Lower lobe of right lung (tissue), 2 donors: ENCODE measurements around the gene ZXDC. TPM values are rescaled to one million over a fixed set of nuclear protein-coding genes. Genes with fewer than 3 reads are reported as not detected.
A peak's percentile ranks its signal among the peaks of the same experiment; 100 is the strongest.

Source experiments
- ATAC-seq, 2 donors: fragments of 200-7000 bp; cut with Tn5 transposase; one replicate each; pipeline ENCODE4 v1.9.1; 2020 to 2022; ENCODE audit warnings: mild to moderate bottlenecking in 2 of 2, moderate library complexity in 2 of 2
- DNase-seq: peaks from one replicate; pipeline ENCODE4 v3.0.0-alpha.2; 2020
- H3K27ac ChIP-seq: fragments of 200-600 bp; one replicate; pipeline ENCODE4 v1.8.0; 2022
- H3K27me3 ChIP-seq: fragments of 200-600 bp; one replicate; pipeline ENCODE4 v1.8.0; 2022; ENCODE audit warnings: low read depth
- H3K36me3 ChIP-seq: fragments of 200-600 bp; one replicate; pipeline ENCODE4 v1.8.0; 2022; ENCODE audit warnings: mild to moderate bottlenecking
- H3K4me1 ChIP-seq: fragments of 200-600 bp; one replicate; pipeline ENCODE4 v1.8.0; 2022
- H3K4me3 ChIP-seq: fragments of 200-600 bp; one replicate; pipeline ENCODE4 v1.8.0; 2022; ENCODE audit warnings: mild to moderate bottlenecking
- H3K9me3 ChIP-seq: fragments of 200-600 bp; one replicate; pipeline ENCODE4 v1.8.0; 2022
- CTCF ChIP-seq: fragments of 200-600 bp; IDR thresholded peaks from one replicate; pipeline ENCODE4 v1.8.0; 2022; ENCODE audit warnings: antibody characterized with exemption, mild to moderate bottlenecking
- intact Hi-C: fragments of 100-400 bp; cut with DNase I; formaldehyde crosslinking; loops from one replicate; pipeline ENCODE4 v1.11.0; 2022
- total RNA-seq: library from RNA; stranded (reverse); fragmentation: NEBNext Ultra II Directional; extraction: Animal tissue kit (Norgen Biotek cat#: 25700); gene quantifications from one replicate; pipeline ENCODE4 v1.2.1, GENCODE V29; 2021
- donor health status: DM: no; HTN: yes; CAD: no; lungs with severe emphysema.

Gene ZXDC
- total RNA-seq, 1 donor from 2014 or later = 40.4 TPM

- Histone ChIP-seq H3K27me3 (no peaks in the 10 kb centered on the region), H3K36me3 (peaks cover 49% of the 10 kb centered on the region), H3K4me3 (no peak overlapping the region), H3K27ac (no peak overlapping the region), H3K9me3 (no peaks in the 10 kb centered on the region), H3K4me1 (no peaks in the 10 kb centered on the region)
- no peak for DNase-seq
- no peak for ATAC-seq
- intact Hi-C loops = no loop called here
- TF ChIP-seq CTCF = no peak
Observed at GRCh38 chr3:126445506-126445905, 30.2 kb downstream of the ZXDC start.

- TF ChIP-seq CTCF = no peak
- intact Hi-C loops = no loop called here
- peaks cover 49% of the 10 kb centered on the region for H3K36me3 ChIP-seq
- H3K4me1 ChIP-seq = no peaks in the 10 kb centered on the region
- H3K4me3 ChIP-seq = no peak overlapping the region
- no peak overlapping the region for H3K27ac ChIP-seq
- ATAC-seq (no peak), DNase-seq (no peak)
- H3K27me3 ChIP-seq = no peaks in the 10 kb centered on the region
- H3K9me3 ChIP-seq = no peaks in the 10 kb centered on the region
Observed at GRCh38 chr3:126442856-126443242, 32.8 kb downstream of the ZXDC start.

- H3K4me1 ChIP-seq = no peaks in the 10 kb centered on the region
- H3K27ac ChIP-seq = no peak overlapping the region
- TF ChIP-seq CTCF = no peak
- H3K36me3 ChIP-seq = peaks cover 50% of the 10 kb centered on the region
- H3K4me3 ChIP-seq = no peak overlapping the region
- DNase-seq (no peak), ATAC-seq (no peak)
- H3K27me3 ChIP-seq = no peaks in the 10 kb centered on the region
- intact Hi-C loops = no loop called here
- no peaks in the 10 kb centered on the region for H3K9me3 ChIP-seq
Observed at GRCh38 chr3:126442094-126442855, 33.4 kb downstream of the ZXDC start.

DNA sequence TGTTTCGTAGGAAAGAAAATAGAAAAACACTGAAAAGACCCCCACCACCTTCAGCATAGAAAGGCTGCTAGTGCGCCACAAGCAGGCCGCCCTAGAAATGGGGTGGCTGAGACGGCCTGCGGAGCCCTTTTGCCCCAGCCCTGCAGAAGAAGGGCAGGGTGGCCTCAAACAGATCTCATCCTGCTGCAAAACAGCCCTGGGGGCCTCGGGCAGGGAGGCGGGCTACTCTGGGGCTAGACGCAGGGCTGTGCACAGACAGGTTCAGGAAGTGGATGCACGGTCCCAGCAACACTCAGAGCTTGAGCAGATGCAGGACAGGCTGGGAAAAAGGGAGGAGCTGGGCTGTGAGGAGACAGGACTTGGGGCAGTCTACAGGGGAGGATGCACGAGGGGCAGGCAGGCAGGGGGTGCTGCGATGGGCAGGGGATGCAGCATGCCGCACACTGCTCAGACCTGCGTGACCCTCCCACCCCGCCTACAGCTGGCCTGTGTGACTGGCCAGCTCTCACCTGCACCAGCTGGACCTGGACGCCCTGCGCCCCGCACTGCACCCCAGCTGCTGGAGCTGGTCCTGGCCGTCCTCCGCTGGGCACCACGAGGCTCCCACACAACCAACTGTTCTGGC, 34.3 kb downstream of the ZXDC start:
- intact Hi-C loops = no loop called here
- no peaks in the 10 kb centered on the region for H3K4me1 ChIP-seq
- H3K27ac ChIP-seq = no peak overlapping the region
- no peaks in the 10 kb centered on the region for H3K27me3 ChIP-seq
- H3K4me3 ChIP-seq = no peak overlapping the region
- no peak for DNase-seq
- H3K36me3 ChIP-seq = peaks cover 59% of the 10 kb centered on the region
- no peaks in the 10 kb centered on the region for H3K9me3 ChIP-seq
- peak in 1 of 2 donors; percentile 26 for ATAC-seq
- TF ChIP-seq CTCF = no peak

DNA sequence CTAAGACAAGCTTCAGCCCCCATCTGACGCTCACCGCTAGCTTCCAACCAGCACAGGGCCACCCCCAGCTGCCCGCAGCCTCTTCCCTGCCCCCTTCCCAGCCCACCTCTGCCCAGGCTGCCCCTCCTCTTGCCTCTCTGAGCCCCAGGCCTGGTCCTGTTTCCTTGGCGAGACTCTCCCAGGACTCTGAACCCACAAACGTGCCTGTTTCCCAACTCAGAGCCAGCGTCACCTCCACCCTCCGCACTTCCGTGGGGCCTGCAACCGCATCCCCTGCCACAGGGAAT, 35.0 kb downstream of the ZXDC start:
- intact Hi-C loops = no loop called here
- Histone ChIP-seq H3K9me3 (no peaks in the 10 kb centered on the region), H3K27me3 (no peaks in the 10 kb centered on the region), H3K4me1 (no peaks in the 10 kb centered on the region), H3K4me3 (no peak overlapping the region), H3K27ac (no peak overlapping the region), H3K36me3 (peaks cover 66% of the 10 kb centered on the region)
- ATAC-seq = no peak
- TF ChIP-seq CTCF = no peak
- DNase-seq = no peak
